HG02840 (cell line): Measurements from ENCODE around the gene SPATA9.
A peak's percentile ranks its signal among the peaks of the same experiment; 100 is the strongest.

ENCODE experiments used
- ATAC-seq: cut with Tn5 transposase; IDR thresholded peaks from one replicate; pipeline ENCODE4 v1.9.1; 2021; ENCODE audit warnings: mild to moderate bottlenecking, moderate library complexity, moderate number of reproducible peaks; ENCODE audit not compliant: unreplicated experiment, low FRiP score

The SPATA9 gene, protein sequence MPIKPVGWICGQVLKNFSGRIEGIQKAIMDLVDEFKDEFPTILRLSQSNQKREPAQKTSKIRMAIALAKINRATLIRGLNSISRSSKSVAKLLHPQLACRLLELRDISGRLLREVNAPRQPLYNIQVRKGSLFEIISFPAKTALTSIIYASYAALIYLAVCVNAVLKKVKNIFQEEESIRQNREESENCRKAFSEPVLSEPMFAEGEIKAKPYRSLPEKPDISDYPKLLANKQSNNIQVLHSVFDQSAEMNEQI

GRCh38 chr5:95682891-95683290 lies at the start of gene SPATA9:
Gene SPATA9, minus strand, starts transcription at chr5:95682991. Its CDS starts 137 bp downstream, at chr5:95682854.
- ATAC-seq, result no peak

DNA sequence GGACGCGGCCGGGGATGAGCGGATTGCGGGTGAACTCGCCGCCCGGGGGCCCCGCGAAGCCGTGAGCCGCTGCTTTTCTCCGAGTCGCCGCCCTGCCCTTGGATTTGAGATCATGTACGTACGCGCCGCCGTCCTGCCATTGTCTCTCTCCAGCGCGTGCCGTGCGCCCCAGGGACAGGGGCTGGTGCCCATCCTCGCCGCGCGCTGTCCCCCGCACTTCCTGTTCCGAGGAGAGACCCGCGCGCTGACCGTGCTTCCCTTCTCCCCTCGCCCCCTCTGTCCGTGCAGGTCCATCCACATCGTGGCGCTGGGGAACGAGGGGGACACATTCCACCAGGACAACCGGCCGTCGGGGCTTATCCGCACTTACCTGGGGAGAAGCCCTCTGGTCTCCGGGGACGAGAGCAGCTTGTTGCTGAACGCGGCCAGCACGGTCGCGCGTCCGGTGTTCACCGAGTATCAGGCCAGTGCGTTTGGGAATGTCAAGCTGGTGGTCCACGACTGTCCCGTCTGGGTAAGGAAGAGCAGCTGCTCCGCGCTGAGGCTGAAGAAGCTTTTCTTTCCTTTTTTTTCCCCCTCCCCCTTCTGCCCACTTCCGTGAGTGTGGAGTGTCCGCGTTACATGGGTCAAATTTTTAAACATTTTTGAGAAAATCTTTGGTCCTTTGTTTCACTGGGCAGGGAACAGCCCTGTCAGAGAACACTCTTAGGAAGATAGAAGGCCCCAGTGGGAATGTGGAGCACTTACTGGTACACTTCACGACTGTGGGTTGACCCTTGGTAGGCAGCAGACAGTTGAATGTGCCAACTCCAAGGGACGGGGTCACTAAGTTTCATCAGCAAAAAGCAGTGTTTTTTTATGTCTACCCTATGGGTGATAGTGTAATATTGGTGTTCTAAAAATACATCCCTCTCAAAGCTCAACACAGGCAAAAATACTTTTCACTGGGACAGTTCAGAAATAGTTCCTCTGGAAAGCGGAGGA lies 49.1 kb upstream of the SPATA9 start:
- ATAC-seq, result peak; percentile 32

DNA sequence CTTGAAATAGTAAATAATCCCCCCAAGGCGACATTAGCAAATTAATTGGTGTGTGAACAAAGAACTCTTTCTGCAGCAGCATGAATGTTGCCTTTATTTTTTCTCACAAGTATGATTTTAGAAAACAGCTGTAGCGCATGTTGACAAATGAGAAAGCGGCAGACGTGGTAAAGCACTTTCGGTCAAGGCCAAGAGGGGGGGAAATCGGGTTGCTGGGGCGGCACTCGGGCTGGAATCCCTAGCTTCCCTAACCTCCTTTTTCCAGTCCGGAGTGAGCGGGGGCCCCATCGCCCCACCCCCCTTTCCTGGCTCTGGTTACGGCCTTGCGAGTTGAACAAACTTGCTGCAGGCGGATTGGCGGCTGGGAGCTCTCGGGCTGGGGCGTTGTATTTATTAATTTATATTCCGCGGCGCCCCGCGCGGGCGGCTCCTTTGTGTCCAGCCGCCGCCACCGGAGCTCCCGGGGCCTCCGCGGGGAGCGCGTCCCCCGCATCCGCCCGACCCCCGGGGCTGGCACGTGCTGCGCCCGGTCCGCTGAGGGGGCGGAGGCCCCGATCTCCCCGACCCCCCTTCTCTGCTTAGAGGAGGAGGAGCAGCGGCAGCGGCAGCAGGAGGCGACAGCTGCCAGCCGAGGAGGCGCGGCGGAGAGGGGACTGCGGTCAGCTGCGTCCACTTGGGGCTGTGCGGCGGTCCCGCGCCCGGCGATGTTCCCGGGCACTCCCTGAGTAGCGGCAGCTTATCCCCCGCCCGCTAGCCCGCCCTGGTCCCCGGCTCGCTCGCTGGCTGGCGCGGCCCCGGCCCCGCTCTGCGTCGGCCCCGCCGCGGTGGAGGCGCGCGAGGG lies 48.2 kb upstream of the SPATA9 start, which contains the start of gene RHOBTB3:
RHOBTB3 (plus strand) TSS at position 607 of the 841 bp plus-strand sequence. CDS start 347 bp downstream, outside the sequence.
- peak; percentile 47 for ATAC-seq

- no peak for ATAC-seq
Measured at GRCh38 chr5:95730011-95730700, 47.4 kb upstream of the SPATA9 start.

- ATAC-seq, result no peak
Measured at GRCh38 chr5:95729115-95730010, 46.6 kb upstream of the SPATA9 start.

GRCh38 chr5:95728494-95729114 lies 45.8 kb upstream of the SPATA9 start:
- ATAC-seq, result no peak

- peak; percentile 41 for ATAC-seq
Measured at GRCh38 chr5:95727764-95728191, 45.0 kb upstream of the SPATA9 start.

DNA sequence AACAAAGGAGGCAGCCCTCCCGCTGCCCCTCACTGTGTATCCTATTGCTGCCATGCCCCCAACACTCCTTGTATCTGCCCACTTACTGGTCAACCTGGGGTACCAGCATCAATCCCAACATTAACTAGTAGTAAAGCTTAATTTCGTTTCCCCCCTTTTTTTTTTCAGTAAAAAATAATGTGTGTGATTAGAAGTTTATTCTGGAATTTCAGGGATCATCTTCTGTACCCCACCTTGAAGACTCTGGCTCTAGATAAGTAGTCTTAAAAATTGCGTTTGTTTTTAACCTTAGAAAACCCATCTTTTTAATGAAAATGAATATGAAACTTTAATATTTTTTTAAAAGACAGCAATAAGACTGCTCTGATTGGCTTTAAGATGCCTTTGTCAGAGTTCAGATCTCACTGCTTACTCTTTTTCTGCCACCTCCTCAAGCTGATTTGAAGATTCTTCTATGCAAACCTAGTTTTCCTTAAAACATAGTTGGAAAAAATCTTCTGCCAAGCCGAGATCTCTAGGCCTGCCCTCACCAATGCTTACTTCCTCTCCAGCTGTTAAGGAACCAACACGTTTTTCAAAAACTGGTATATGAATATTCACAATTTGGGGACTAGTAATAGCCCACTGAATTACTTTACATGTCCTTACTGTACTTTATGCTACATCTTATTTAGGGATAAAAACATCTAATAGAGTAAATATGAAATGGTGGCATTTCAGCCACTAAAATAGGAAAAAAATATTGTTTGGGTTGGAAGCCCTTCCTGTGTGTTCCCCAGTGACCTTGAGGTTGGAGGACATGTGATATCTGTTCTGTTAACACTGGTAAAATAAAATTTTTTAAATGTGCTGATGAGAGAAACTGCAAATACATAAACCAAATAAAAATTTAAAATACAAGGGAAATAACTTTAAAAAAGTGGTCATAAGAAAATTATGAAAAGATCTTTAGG lies 44.3 kb upstream of the SPATA9 start:
- no peak for ATAC-seq

GRCh38 chr5:95725937-95726810 lies 43.4 kb upstream of the SPATA9 start:
- ATAC-seq, result no peak

- ATAC-seq, result no peak
Measured at GRCh38 chr5:95725071-95725820, 42.5 kb upstream of the SPATA9 start.

DNA sequence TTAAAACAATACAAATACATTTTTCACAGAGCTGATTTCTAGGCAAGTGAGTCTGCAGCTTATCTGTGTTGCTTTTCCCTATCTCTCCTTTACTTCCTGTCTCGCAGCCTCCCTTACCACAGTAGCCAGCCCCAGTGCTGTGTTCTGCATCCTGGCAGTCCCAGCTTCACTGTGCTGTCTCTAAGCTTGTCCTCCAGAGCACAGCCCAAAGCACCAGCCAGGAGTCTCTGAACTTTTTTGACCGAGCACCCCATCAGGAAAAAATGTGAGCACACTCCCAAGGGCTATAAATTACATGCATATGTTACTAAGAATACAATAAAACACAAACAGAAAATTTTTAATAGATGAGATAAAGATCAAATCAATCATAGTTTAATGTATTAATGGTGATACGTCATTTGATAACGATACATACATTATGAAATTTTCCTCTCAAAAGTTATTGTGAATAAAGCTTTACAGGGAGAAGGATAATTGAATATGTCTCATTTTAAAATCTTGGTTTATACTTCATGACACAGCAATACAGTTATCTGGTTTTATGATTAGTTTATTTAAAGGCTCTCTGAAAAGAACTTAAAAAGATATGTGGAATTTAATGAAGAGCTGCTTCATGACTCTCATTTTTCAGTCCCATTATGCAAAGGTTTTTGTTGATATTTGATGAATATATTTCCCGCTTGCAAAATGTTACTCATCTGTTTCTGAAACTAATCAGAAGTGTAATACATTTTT lies 41.0 kb upstream of the SPATA9 start:
- ATAC-seq, result no peak

DNA sequence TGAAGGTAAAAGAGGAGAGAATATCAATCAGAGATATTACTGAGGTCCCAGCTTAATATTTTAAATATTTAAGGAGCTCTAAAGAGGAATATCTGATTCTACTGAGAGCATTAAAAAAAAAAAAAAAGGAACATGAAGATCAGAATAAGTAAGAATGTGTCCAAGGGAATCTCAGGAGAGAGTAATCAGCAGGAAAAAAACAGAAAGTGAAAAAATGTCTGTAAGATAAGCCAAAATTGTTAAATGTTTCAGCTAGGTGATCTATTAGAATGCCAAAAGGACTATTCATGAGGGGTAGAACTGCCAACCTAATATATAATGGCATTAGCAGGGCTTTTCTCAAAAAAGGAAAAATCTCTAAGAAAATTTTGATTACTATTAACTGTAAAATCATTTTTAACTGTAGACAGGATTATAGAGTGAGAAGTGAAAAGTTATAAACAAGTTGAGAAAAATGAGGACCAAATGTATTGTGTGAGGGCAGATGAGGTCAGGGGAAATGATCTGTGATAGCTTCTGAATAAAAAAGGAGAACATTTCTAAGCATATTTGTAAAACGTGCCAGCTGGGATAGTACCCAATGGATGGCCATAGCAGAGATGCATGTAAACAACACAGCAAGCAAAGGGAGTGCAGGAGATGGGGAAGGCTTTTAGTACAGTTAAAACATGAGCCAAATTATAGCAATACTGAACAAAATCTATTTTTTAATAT lies 38.9 kb upstream of the SPATA9 start:
- ATAC-seq, result no peak

GRCh38 chr5:95720094-95720786 lies 37.4 kb upstream of the SPATA9 start:
- ATAC-seq, result no peak

DNA sequence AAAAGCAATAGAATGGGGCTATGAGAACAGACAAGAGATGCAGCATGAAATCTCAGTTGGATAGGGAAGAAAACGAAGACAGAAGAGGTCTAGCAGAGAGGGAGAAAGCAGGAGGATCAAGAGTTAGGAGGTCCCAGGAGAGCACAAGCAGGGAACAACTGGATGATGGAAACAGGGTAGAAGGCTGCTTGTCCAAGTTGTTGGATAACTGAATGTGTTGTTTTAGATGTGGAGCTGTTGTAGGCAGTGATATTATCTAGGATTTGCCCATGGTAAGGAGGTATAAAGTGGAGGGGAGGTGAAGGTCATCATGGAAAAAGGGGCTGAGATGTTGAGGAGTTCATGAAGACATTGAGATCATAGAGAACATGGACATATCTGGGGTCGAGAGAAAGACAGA lies 35.9 kb upstream of the SPATA9 start:
- ATAC-seq, result no peak
